DOHH2 (cell line): ENCODE results near the gene GPHN.

Experiments used
- CTCF ChIP-seq: fragments of 200-600 bp; sonication (generic); IDR thresholded peaks from one replicate; pipeline ENCODE4 v1.5.1; 2014; ENCODE audit warnings: antibody characterized with exemption, mild to moderate bottlenecking, low read depth, low read length; ENCODE audit not compliant: poor library complexity, severe bottlenecking
- EZH2phosphoT487 ChIP-seq: fragments of 200-600 bp; sonication (generic); IDR thresholded peaks from 2 replicates; pipeline ENCODE4 v1.6.1; 2017; ENCODE audit warnings: borderline replicate concordance, mild to moderate bottlenecking, antibody characterized with exemption, low read length, moderate library complexity, mixed read lengths

- TF ChIP-seq CTCF, result no peak
- no peak for TF ChIP-seq EZH2phosphoT487
Measured at GRCh38 chr14:66473223-66473622, 34.7 kb upstream of the GPHN start.
